ENCODE measurements around the gene ARID5A.

ARID5A gene

DNA sequence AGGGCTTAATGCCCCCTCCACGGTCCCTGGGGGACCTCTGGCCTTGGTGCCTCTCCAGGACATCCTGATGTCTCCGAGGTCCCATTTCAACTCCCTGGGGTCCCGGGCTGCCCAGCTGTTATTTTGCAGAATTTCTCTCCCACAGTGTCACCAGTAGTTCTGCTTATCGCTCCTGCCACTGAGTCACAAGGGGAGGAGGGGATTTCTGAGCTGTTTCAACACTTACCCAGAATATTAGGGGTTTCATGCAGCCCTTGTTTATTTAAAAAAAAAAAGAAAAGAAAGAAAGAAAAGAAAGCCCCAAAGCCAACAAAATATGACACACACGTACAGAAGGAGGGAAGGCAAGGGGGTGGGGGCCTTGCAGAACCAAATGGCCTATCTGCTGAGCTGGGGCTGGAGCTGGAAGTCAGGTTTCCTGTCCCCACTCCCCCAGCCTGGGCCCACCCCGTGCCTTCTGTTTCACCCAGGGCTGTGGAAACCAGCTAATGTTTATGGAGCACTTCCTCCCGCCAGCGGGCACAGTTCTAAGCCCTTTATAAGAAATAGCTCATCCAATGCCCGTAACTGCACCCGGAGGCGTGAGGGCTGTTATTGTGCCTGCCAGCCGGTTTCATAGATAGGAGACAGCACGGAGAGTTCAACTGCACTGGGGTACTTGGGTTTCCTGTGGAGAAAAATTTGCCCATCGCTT is 8.4 kb upstream of the ARID5A start:
- peak; percentile 31 for DNase-seq

DNA sequence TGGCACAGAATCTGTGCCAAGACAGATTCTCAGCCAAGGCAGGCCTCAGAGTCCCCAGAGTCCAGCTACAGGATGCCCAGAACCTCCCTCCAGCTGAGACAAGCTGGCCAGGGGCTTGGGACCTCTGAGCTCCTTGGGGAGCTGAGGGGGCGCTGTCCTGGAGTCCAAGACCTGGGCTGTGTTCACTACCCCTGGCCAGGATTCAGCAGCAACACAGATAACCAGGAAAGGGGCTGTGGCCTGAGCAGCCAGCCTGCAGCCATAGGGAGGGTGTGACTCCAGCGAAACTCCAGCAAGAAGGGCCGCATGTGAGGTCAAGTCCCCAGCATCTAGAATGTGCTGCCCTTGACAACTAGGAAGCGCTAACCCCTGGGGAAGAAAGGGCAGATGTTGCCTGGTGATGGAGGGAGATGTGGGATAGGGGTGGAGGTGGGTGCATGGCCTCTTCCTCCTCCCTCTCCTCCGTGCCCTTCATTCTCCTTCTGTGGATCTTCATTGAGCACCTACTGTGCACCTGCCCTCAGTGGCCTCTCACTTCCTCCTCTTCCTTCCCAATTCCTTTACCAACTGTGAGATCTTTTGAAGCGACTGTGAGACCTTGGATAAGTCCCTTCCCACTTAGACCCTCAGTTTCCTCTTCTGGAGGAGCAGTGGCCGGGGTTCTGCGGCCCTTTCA is 7.7 kb upstream of the ARID5A start:
- DNase-seq: no peak

DNA sequence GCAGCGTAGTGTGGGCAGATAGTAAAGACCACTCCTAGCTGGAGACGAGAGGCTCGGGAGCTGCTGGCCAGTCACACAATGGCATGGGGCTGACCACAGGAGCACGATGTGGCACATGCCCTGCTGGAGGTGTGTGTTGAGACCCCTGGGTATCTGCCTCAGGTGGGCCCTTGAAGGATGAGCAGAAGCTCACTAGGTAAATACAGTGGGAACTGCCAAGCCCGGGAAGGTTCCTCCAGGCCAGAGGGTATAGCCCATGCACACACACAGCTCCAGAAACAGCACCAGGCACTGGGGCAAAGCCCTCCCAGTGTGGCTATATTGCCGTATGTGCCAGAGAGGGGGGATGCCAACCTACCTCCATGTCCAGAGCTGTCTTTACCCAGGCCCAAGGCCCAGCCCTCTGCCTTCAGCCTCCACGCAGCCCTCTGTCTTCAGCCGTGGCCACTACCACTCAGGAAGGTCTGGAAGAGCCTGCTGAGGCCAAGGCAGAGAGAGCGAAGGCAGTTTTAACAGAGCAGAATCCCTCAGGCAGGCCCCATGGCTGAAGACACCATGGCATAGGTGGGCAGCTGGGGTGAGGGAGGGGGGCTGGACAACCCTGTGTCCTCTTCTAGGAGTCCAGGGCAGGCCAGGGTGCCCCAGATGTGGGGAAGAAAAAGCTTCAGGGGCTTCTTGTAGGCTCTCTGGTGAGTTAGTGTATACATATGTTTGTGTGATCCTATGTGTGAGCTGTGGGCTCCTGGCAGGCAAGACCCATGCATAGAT is 7.0 kb upstream of the ARID5A start:
- no peak for DNase-seq

DNA sequence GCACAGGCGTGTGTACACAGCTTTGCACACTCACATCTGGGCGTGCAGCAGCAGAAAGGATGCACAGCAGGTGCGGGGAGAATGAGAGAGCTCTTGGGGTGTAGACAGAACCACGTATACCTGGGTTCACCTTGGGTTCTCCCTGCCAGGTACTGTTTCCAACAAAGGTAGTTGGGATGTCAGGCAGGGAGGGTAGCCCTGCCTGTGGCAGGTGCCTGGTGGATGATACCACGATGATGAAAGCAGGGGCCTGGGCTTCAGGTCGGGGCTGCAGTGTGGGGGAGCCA is 6.5 kb upstream of the ARID5A start:
- no peak for DNase-seq

DNA sequence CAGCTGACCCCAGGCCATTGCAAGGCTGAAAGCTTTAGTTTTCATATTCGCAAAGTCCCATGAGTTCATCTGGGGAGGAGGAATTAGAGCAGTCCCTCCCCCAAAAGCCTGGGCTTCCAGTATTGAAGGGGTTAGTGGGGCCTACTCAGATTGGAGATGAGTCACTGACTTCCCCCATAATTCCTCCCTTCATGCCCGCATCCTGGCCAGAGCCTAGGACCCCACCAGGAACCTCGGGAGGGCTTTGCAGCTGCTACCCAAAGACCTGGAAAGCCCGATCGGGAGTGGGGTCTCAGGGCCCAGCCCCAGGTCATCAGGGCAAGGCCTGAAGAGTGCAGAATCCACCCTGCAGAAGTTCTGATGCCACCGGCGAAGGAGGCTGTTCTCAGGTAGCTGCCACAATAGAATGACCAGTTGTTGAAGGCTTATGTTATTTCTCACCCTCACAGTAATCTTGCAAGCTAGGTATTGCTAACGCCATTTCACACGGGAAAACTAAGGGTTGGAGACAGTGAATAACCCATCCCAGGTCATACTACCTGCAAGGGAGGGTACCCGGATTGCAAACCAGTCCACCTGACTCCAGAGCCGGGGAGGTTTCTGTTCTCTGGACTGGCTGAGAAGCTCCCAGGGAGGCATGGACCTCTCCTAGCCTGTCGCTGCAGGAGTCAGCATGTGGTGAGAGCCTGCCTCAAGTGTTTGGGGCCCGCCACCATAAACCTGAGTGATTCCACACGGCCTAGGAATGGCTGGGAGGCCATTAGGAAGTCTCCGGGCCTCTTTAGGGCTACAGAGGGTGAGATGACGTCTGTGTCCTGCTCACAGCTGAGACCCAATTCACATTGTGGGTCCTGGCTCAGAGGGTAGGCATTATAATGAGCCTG is 5.8 kb upstream of the ARID5A start:
- DNase-seq: peak; percentile 39

DNA sequence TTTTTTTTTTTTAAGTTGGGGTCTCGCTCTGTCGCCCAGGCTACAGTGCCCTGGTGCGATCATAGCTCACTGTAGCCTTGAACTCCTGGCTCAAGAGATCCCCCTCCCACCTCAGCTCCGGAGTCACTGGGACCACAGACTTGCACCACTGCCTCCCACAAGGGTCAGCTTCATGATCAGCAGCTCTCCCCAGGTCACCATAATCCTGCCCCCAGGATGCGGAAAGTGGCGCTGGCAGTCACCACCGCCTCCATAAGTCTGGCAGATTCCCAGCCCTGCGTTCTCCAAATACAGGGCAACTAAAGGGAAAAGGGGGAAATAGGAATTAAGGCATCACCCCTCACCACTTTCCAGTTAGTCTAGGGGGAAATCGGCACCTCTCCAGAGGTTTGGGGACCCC is 5.2 kb upstream of the ARID5A start:
- DNase-seq: no peak

DNA sequence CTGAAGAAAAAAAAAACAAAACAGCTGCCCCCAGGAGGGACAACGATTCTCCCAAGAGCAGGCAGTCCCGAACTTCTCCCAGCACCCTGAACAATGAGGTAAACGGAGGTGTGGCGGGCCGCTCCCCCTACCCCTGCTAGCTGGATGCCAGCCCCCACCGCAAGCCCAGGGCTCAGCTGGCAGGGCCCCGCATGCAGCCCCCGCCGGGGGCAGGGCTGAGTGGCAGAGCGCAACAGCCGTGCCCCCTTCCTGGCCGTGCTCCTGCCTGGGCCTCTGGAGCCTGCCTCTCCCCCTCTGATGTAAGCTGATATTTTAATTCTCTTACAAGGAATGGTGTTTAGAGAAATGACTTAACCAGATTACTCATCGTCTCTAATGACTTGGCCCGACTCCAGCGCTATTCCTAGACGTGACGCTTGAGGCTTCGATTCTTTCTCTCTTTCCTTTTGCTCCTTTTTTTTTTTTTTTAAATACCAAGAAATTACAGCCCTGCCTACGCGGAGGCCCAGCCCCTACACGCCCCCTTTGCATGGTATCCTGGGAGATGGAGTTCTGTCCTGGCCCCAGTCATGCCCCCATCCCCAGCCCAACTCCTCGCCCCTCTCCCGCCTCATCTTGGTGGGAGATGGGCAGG is 4.6 kb upstream of the ARID5A start:
- peak; percentile 100 for DNase-seq

DNA sequence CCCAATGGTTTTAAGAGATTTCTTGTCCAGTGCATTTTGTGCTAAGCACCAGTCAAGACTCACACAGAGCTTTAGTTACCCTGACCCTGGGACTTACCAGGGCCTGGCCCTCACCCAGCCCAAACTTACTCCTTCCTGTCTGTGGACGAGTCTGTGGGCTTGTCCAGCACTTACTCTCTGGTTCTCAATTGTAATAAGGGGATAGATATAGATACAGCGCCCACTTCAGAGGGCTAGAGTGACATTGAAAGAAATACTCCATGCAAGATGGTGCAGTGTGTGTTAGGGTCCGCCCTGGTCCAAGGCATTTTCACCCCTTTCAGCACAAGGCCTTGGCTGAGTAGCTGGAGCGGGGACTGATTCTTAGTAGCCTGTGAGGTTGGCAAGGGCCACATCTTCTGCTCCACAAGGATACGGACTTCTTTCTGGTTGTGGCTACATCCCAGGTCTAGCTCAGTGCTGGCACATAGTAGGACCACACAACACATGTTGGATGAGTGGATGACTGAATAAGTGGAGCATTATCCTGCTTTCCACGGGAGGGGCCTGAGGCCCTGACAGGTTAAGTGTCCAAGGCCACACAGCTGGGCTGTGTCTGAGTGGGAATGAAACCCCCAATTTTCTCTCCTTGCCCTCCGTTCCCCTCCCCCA is 3.8 kb upstream of the ARID5A start:
- no peak for DNase-seq

DNA sequence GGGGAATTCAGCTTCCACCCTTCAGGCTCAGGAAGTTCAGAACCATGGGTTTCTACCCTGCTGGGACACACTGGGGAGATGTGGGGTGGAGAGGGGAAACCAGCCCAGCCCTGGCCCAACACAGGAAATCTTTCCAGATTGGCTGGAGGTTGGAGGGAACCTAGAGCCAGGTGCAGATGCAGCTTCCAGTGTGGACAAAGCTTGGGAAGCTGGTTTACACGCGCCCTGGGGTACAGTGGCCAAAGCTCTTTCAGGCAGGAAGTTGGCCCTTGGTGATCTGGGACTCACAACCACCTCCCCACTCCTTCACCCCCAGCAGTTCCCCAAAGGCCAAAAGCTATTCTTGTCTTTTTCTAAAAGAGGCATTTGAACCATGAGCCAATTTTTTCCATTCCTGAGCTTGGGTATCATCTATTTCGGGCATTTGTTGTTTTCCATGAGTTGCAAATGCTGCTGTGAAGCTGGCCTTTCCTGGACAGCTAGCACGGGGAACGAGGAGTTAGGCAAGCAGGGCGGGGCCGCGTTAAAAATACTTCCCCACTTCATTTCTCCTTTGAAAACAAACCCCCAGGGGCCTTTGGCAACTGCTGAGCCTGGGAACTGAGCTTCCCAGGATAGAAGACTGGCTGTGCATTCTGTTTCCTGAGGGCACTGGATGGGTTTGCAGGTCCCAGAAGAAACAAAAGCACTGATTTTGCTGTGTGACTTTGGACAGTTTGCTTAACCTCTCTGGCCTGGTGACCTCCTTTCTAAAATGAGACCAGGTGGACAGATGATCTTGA is 3.1 kb upstream of the ARID5A start:
- DNase-seq: peak; percentile 55

DNA sequence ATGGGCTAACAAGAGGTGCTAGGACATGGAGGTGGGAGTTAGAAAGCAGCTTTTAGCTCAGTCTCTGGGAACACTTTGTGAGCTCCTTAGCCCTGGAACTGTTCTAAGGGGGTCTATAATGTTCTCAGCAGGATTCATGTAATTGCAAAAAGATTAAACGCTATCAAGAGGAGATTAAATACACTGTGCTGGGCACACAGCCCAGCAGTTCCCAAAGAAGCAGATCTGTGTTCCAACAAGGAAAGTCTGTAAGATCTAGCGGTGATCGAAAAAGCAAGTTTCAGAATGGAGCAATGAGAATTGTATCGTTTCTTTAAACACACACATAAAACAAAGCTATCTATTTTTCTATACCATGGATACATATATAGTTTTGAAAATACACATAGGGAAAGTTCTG is 2.4 kb upstream of the ARID5A start:
- no peak for DNase-seq

DNA sequence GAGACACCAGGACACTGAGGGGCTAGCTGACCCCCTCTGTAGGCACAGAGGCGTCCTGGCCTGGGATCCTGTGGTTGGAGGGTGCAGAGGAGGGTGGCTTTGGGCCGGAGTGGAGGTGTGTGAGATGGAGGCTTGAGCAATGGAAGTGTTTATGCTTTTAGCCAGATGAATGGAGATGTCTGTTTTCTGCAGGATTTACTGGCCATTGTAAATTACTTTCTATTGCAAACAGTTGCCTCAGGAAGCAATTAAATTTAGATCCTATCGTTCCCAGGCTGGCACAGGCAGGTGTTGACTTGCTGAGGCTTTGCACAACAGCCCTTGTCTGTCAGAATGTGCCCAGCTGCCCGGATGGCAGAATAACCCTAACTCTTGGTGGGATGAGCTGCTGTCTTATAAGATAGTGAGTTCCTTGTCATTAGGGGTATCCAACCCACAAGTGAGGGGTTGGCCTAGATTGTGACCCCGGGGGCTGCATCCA is 1.8 kb upstream of the ARID5A start:
- no peak for DNase-seq

DNA sequence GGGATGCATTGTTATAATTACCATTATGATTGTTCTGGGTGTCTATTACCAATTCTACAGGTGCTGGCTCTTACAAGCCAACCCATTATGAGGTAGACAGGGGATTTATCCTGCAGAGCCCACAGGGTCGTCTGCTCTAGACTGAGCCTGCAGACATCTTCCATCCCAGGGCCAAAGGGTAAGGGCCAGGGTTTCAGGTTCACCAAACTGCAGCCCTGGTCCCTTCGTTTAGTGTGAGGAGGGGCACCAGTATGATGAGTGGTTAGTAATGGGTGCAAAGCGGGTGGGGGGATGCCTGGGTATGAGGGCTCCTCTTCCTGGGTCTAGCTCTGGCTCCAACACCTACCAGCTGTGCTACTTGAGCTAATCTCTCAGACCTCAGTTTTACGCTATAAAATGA is 1.2 kb upstream of the ARID5A start:
- DNase-seq: no peak

DNA sequence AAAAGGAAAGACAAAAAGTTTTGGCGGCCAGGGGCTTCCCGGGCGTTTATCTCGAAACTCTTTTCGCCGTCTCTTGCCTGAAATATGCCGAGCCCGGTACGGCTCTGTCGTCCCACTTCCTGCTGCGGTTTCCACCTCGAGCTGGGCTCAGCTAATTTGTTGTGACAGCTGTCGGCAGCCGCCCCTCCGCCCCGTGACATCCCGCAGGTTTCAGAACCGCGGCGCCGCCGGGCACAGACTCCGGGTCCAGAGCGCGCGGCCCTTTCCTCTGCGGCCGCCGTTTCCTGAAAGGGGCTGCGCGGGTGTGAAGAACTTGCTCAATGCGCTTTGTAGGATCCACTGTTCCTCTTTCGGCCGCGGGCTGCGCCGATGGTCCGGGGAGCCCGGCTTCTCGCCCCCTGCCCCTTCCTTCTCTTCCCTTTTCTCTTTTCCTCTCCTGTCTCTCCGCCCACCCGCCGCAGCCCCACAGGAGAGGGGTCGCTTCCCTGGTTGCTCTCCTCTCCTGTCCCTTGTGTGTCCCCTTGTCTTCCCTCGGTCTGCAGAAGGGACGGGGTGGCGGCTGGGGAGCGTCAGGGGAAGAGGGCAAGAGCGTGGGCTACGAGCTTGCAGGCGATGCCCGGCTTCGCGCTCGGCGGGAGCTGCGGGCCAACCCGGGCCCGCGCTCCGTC is 648 bp downstream of the ARID5A start:
- peak; percentile 36 for DNase-seq

DNA sequence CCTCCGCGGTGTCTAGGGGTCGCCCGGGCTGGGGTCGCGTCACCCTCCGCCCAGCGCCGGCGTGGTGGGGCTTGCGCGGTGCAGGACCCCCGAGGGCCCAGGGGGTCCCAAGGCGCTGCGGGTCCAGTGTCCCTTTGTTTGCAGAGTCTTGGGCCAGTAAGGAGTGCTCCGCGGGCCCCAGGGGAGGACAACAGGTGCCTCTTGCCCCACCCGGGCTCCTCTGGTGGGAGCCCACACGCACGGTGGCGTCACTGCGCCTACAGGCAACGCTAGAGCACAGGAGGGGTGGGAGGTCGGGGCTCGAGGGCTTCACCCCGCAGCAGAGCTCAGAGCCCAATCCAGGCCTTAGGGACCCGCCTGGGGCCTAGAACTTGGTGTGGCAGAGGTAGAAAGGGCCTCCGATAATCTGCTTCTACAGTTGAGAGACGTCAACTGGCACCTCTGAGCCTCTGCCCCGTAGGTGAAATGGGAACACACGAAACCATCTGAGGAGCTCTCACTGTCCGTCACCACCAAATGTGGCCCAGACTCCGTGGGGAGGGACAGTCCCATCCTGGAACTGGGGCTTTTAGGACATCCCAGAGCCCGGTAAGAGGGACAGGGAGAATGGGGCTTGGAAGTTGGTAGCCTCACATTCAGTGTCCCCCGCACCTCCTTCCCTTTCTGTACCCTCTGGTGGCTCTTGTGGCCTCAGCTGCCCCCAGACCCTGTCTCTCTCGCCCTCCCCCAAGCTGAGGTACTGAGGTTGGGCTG is 1.4 kb downstream of the ARID5A start:
- DNase-seq: no peak

DNA sequence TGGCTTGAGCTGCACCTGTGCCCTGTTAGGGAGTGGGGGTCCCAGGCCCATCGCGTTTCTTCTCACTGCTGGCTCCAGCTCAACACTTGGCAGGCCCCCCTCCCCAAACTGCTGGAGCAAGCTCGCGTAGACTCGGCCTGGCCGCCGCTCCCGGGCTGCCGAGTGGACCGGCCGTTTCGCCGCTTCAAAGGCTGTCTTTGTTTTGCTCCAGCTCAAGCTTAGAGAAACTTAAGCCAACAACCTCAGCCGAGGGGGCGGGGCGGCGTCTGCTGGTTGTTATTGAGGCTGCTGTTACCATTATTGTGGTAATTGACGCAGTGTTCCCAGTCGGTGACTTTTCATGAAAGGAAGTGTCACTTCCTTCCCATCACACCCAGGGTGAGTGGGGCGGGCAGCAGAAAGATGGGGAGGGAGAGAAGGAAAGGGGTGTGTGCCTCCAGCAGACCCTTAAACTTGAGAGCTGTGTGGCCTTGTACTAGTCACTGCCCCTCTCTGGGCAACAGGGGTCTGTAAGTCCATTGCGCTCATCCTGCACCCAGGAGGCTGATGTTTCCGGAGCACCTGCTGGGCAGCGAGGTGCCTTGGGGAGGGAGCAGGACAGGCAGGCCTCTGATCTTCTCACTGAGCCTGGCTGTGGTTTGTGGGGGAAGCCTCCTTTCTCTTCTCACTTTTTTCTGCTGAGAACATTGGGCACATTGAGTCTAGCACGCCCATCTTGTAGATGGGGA is 2.1 kb downstream of the ARID5A start:
- DNase-seq: no peak

DNA sequence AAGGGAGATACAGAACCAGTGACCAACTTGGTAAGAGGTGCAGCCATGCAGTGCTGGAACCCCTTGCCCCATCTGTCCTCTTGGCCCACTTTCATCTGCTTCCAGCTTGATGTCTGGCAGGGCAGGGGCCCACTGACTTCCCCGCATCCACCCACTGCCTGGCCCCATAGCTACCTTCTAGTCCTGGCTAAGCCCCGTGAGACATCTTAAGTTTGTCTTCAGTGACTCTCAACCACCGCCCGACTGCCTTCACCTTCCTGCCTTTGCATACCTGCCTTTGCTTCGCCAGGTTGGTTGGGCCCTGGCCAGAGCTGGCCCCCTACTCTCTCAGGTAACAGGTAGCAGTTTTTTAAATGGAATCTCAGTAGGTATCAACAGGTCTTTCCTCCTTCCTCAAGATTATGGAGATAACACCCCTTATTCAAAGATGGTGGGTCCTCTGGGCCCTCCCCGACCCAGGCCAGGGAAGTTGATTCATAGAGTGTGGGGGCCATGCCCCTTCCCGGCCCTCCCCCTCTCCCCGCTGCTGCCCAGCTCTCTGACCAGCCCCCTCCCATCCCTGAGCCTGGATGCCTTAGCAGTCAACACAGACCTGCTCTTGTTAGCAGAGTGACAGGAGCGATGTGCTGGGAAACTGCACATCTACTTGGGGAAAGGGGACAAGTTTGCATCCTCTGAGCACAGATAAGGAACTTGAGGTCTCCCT is 2.8 kb downstream of the ARID5A start:
- DNase-seq: no peak

DNA sequence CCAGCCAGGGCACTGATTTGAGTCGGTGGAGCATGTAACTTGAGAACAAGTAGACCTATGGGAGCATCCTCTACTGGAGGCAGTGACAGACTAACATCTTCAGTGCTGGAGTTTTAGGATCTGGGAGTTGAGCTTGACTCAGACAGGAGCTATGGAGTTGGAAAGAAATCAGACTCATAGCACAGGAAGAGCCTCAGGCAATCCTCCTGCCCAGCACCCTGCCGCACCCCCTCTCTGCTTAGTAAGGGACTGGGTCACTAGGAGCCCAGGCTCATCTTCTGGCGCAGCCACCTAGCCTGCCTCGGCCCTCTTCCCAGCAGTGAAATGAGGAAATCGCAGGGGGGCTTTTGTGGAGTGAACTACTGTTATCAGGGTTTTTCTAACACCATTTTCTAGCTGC is 3.6 kb downstream of the ARID5A start:
- peak; percentile 53 for DNase-seq

DNA sequence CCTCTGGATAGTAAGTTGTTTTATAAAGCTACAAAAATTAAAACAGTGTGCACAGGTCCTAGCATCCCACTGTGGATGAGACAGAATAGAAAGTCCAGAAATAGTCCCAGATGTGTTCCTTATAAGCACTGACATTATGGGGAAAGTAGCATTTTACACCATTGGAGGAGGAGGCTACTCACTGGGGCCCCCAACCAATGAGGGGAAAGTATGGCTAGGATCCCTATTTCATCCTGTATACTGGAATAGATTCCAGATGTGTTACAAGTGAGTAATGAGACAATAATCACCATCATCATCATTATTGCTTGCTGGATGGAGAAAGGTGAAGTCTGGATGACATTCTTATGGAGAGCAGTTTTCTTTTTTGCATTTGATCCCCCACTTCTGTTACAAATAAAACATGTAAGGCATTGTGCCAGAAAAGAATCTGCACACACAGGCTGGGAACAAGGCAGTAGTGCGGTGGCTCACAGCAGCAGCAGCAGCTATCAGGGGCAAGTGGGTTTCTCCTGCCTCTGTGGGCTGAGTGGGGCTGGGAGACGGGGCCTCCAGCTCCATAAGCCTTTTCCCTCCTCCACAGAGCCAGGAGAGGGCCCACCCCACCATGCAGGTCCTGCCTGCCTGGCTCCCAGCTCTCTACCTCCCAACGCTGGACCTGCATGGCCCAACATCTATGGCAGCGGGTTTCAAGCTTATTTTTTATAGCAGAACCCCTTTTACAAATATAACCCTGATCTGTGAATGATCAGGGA is 5.0 kb downstream of the ARID5A start:
- peak; percentile 89 for DNase-seq
